Esophagus (tissue), 2 donors: Measurements from ENCODE around the gene HELZ2. TPM values are rescaled to one million over a fixed set of nuclear protein-coding genes. Genes with fewer than 3 reads are reported as not detected.

ENCODE experiments used
- H3K27ac ChIP-seq, 2 donors: one replicate each; pipeline ENCODE4 v1.5.1; 2013; ENCODE audit warnings: low read depth in 2 of 2, mild to moderate bottlenecking in 2 of 2, inconsistent platforms in 1 of 2, low read length in 1 of 2, moderate library complexity in 1 of 2
- H3K27me3 ChIP-seq, 2 donors: one replicate each; pipeline ENCODE4 v1.6.1; 2013; ENCODE audit warnings: low read length in 2 of 2, control low read depth in 1 of 2, mild to moderate bottlenecking in 1 of 2; ENCODE audit not compliant: insufficient read depth in 2 of 2, control insufficient read depth in 1 of 2
- H3K36me3 ChIP-seq, 2 donors: one replicate each; pipeline ENCODE4 v1.6.1; 2013; ENCODE audit warnings: low read length in 1 of 2; ENCODE audit not compliant: control insufficient read depth in 2 of 2, insufficient read depth in 2 of 2
- H3K4me1 ChIP-seq, 2 donors: one replicate each; pipeline ENCODE4 v1.6.1; 2013; ENCODE audit warnings: low read length in 1 of 2; ENCODE audit not compliant: control insufficient read depth in 2 of 2, insufficient read depth in 2 of 2
- H3K4me3 ChIP-seq, 2 donors: one replicate each; pipeline ENCODE4 v1.5.1; 2013; ENCODE audit warnings: low read length in 2 of 2, mild to moderate bottlenecking in 2 of 2, low read depth in 1 of 2, moderate library complexity in 1 of 2
- H3K9me3 ChIP-seq, 2 donors: one replicate each; pipeline ENCODE4 v1.6.1; 2013; ENCODE audit warnings: mild to moderate bottlenecking in 2 of 2, low read depth in 1 of 2, low read length in 1 of 2, moderate library complexity in 1 of 2; ENCODE audit not compliant: control insufficient read depth in 2 of 2, insufficient read depth in 1 of 2
- WGBS, 2 donors: extraction: QIAGEN DNeasy Blood & Tissue Kit; methylation state at CpG; one replicate each; pipeline ENCODE4 v1.1.7; 2013; 5-methylcytosine and 5-hydroxymethylcytosine counted together
- polyA plus RNA-seq, 2 donors: library from polyadenylated mRNA; stranded (reverse); fragments of 200-250 nt; gene quantifications; one replicate each; pipeline ENCODE4 v1.2.3, GENCODE V29; 2013
- donor health status: healthy with polysubstance abuse.
- donor health status: Bipolar disorder and iron deficiency.

The HELZ2 gene
- polyA plus RNA-seq, 2 donors, result 7.2 to 8.3 TPM

DNA sequence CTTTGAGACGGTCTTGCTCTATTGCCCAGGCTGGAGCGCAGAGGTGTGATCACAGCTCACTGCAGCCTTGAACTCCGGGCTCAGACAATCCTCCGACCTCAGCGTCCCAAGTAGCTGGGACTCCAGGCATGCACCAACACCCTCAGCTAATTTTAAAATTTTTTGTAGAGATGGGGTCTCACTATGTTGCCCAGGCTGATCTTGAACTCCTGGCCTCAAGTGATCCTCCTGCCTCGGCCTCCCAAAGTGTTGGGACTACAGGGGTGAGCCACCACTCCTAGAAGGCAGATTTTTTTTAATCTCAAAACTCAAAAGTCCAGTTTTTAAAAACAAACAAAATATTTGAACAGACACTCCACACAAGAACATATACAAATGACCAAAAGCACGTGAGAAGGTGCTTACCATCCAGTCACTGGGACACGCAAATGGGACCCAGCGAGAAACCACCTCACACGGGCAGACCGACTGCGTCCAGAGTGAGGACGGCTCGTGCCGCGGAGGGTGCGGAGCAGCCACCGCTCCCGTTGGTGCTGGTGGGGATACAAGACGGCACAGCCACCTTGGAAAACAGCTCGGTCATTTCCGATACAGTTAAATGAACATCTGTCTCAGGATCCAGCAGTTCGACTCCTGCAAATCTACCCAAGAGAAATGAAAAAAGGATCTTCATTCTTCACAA, 8.5 kb upstream of the HELZ2 start:
- H3K36me3 ChIP-seq, result no peaks in the 10 kb centered on the region
- no peaks in the 10 kb centered on the region for H3K27me3 ChIP-seq
- no peaks in the 10 kb centered on the region for H3K9me3 ChIP-seq
- 86 to 88% methylated on average over 23 of the region's 23 CpGs for WGBS, 2 donors
- H3K4me3 ChIP-seq, result no peak overlapping the region
- H3K4me1 ChIP-seq, result no peaks in the 10 kb centered on the region
- no peak overlapping the region for H3K27ac ChIP-seq

DNA sequence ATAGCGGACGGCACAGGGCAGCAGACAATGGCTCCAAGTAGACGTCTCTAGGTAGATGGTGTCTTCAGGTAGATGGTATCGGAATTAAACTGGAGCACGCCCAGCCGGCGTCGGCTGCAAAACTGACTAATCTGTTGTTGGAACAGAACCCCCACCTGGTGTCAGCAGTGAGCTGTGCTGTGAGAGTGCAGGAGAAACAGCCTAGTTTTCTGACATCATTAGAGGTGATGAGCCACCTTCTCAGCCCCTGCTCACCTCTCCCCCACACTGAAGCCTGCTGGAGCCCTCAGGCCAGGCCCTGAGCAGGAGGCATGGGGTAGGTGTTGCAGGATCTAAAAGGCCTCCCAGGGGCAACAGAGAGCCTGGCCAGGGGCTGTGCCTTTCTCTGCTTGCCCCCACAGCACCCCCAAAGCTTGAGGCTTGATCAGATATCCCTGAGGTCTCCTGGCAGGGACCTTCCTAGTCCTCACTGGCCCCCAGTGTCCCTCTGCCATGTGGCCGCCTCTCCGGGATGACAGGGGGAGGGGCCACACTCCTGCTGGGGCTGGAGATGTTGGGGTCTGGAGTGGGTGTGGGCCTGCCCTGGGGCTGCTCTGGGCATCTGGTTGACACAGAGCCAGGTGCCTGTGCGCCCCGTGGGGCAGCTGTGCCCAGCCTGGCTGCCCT, 6.9 kb upstream of the HELZ2 start:
- Histone ChIP-seq H3K4me1 (no peaks in the 10 kb centered on the region), H3K36me3 (no peaks in the 10 kb centered on the region), H3K27me3 (no peaks in the 10 kb centered on the region), H3K27ac (no peak overlapping the region), H3K4me3 (no peak overlapping the region), H3K9me3 (no peaks in the 10 kb centered on the region)
- 46 to 48% methylated on average over 12 of the region's 12 CpGs for whole genome bisulfite sequencing, 2 donors

DNA sequence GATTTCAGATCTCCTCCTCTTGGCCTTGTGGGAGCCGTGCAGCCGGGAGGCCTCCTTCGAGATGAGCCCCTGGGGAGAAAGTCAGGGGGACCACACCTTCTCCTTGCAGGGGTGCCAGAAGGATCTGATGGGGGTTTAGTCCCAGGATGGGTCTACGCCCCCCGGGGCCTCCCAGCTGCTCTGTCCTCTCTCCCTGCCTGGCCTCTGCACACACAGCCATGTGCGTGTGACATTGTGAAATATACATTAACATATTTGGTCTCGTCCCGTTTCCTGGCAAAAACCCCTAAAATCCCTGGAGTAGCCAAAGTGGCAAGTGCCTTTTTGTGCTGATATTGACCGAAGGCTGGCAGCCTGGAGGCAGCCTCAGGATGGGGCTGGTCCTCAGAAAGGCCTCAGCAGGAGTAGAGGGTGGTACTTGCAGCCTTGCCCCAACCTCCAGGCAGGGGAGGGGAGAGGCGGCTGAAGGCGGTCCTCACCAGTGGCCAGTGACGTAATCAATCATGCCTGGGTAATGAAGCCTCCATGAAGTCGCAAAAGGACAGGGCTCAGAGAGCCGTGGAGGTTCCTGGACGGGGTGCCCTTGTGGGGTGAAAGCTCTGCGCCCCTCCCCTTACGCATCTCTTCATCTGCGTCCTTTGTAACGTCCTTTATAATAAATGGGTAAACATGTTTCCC, 5.1 kb upstream of the HELZ2 start:
- Histone ChIP-seq H3K4me3 (no peak overlapping the region), H3K4me1 (no peaks in the 10 kb centered on the region), H3K9me3 (no peaks in the 10 kb centered on the region), H3K27me3 (no peaks in the 10 kb centered on the region), H3K36me3 (no peaks in the 10 kb centered on the region), H3K27ac (no peak overlapping the region)
- WGBS, 2 donors, result 68 to 73% methylated on average over 19 of the region's 19 CpGs

DNA sequence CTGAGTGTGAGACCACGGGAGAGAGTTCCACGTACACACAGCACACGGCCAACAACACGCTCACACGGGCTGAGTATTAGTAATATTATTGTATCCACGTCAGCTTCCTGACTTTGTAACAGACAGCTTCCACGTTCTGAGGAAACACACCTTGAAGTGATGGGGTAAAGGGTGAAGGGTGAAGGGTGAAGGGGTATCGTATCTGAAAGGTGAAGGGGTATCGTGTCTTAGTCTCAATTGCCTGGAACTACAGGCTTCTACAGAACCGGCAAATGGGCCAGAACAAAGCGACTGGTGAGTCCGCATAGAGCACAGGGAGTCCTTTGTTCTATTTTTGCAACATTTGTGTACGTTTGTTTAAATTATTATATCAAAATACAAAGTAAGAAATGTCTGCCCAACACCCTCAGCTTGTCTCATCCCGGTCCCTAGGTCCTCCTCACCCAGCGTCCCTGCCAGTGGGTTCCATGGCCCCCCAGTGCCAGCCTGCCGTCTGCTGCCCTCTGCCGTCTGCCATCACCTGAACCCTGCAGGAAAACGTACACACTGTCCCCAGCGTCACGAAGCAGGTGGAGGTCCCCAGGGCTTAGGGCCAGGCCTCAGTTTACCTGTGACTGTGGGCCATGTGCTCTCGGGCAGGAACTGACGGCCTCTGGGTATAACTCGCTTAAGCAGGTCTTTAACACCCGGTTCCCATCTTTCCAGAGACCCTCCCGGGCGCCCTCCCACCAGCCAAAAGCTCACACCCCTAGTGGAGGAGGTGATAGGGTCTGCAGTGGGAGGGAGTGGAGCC, 4.4 kb upstream of the HELZ2 start:
- 77 to 78% methylated on average over 26 of the region's 26 CpGs for WGBS, 2 donors
- Histone ChIP-seq H3K27me3 (no peaks in the 10 kb centered on the region), H3K4me1 (peaks cover under 1 to 3% of the 10 kb centered on the region in 2 donors), H3K9me3 (no peaks in the 10 kb centered on the region), H3K27ac (no peak overlapping the region), H3K4me3 (no peak overlapping the region), H3K36me3 (no peaks in the 10 kb centered on the region)

DNA sequence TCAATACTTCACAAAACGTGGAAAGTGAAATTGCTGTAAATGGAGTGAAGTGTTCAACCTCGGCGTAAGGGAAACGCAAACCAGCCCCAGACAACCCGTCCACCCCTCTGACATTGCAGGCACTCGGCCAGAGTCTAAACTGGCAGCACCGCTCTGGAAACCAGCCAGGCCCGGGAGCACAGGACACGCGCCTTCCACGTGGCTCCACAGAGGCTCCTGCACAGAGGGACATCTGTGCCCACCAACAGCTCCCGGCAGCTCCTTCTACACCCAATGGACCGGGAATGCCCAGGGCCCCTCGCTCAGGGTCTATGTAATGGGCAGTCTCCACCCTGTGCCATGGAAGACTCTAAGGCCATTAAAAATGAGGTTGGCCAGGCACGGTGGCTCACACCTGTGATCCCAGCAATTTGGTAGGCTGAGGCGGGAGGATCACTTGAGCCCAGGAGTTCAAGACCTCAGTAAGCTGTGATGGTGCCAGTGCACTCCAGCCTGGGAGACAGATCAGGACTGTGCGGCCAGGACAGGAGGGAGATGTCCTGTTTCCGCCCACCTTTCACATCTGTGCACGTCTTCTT, 3.4 kb upstream of the HELZ2 start:
- WGBS, 2 donors, result 61 to 70% methylated on average over 19 of the region's 19 CpGs
- Histone ChIP-seq H3K36me3 (peaks cover 0 to 5% of the 10 kb centered on the region in 2 donors), H3K4me3 (no peak overlapping the region), H3K27me3 (no peaks in the 10 kb centered on the region), H3K9me3 (no peaks in the 10 kb centered on the region), H3K4me1 (peaks cover 4 to 13% of the 10 kb centered on the region in 2 donors), H3K27ac (no peak overlapping the region)

DNA sequence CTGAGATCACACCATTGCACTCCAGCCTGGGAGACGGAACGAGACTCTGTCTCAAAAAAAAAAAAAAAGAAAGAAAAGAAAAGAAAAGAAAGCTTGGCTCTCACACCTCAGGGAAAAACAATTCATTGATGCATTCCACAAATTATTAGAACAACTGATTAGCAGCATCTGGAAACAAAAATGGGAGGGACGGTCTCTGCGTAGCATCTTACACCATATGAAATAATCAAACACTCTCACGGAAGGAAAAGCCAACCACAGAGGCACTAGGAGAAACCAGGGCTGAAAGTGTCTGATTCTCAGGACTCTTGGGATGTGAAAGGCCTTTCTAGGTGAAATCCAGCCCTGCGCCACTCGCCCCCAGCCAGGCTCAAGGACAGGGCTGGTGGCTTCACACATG, 2.3 kb upstream of the HELZ2 start:
- Histone ChIP-seq H3K27me3 (no peaks in the 10 kb centered on the region), H3K36me3 (peaks cover 0 to 9% of the 10 kb centered on the region in 2 donors)
- 82 to 83% methylated on average over 7 of the region's 7 CpGs for WGBS, 2 donors

DNA sequence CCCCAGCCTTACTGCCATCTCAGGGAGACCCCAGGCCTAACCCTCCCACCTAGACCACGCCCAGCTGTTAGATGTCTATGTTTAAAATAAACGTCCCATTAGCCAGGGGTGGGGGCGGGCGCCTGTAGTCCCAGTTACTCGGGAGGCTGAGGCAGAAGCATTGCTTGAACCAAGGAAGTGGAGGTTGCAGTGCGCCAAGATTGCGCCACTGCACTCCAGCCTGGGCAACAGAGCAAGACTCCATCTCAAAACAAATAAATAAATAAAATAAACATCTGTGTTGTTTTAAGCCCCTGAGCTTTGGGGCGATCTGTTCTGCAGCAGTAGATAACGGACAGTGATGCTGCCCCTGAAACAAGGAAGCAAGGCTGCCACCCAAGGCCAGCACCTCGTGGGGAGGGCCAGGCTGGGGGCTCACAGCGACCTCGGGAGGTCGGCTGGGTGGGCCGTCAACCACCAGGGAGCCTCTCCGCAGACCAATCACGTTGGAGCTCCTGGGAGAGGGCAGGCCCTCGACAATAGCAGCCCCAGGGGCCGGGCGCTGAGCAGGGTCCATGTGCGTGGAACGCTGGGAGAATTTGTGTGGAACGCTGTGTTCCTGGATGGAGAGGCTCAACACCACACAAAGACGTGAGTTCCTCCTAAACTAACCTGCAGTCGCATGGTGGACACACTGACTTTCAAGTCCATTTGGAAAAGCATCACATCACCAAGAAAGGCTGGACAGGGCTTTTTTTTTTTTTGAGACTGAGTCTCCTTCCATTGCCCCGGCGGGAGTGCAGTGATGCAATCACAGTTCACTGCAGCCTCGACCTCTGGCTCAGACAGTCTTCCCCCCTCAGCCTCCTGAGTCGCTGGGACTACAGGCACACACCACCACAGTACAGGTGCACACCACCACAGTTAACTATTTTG, 1.0 kb upstream of the HELZ2 start:
- Histone ChIP-seq H3K4me1 (peaks cover 4 to 14% of the 10 kb centered on the region in 2 donors), H3K27ac (peak overlapping the region in 1 of 2 donors; percentile 68), H3K36me3 (peaks cover 0 to 11% of the 10 kb centered on the region in 2 donors), H3K4me3 (no peak overlapping the region), H3K27me3 (no peaks in the 10 kb centered on the region), H3K9me3 (no peaks in the 10 kb centered on the region)
- 70 to 72% methylated on average over 28 of the region's 28 CpGs for WGBS, 2 donors

More for the DNA sequence above, 2.3 kb upstream of the HELZ2 start:
- H3K27ac ChIP-seq, result no peak overlapping the region
- no peak overlapping the region for H3K4me3 ChIP-seq
- H3K9me3 ChIP-seq, result no peaks in the 10 kb centered on the region
- H3K4me1 ChIP-seq, result peaks cover 4 to 14% of the 10 kb centered on the region in 2 donors

DNA sequence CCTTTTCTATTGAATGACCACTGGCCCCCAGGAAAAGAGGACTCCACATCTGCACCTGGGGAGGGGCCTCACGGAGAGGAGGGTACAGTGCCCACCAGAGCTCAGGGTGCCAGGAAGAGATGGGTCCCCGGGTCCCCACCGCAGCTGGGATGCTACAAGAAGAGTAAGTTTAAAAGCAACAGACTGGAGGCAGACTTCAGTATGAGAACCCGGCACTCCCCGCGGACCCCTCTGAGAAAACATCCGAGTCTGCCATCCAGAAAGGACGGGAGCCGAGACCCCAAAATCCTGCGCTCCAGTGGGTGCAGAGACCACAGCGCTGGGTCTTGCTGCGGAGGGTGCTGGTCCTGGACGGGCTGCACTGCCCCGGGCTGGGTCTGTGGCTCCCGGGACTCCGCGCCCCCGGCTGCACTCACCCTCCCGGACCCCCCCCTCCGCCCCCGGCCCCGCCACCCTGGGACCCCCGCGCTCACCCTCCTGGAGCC, 350 bp downstream of the HELZ2 start:
- Histone ChIP-seq H3K27ac (peak overlapping the region; percentile 70 to 79), H3K27me3 (no peaks in the 10 kb centered on the region), H3K4me3 (peak overlapping the region; percentile 70 to 78), H3K36me3 (peaks cover 0 to 11% of the 10 kb centered on the region in 2 donors), H3K4me1 (peaks cover 4 to 14% of the 10 kb centered on the region in 2 donors), H3K9me3 (no peaks in the 10 kb centered on the region)
- WGBS, 2 donors, result 1 to 2% methylated on average over 14 to 24 of the region's 24 CpGs
